ENCODE measurements around the gene EIF4H. TPM values are rescaled to one million over a fixed set of nuclear protein-coding genes. Genes with fewer than 3 reads are reported as not detected.
"Not testable (repeated sequence)": the region's sequence is repeated elsewhere in the genome, so short reads cannot be mapped to it uniquely, and the experiment has no call there.

EIF4H gene
- total RNA-seq, 1 experiment from 2014 or later: 318 TPM

- no peaks in the 10 kb centered on the region for H3K4me1 ChIP-seq (ENCODE audit: control insufficient read depth, insufficient read depth, low read length)
- no peaks in the 10 kb centered on the region for H3K9me3 ChIP-seq (ENCODE audit: control insufficient read depth, insufficient read depth, low read depth, low read length)
- no peaks in the 10 kb centered on the region for H3K27me3 ChIP-seq (ENCODE audit: control insufficient read depth, insufficient read depth, low read length)
- no peak overlapping the region for H3K27ac ChIP-seq (ENCODE audit: low read length)
- no peaks in the 10 kb centered on the region for H3K36me3 ChIP-seq (ENCODE audit: control insufficient read depth, insufficient read depth, low read length)
- intact Hi-C loops (cut with micrococcal nuclease; ENCODE audit: unreplicated experiment): loop anchor here (10.0 kb wide), 1 partner anchor 138 kb away; no protein-coding TSS in a partner anchor
- no peak for DNase-seq (ENCODE audit: low read depth, low spot score)
- in situ Hi-C loops (cut with HindIII; ENCODE audit: low pct_unique_long_range_greater_than_20kb, low sequenced_read_pairs): no loop called here
- no peak overlapping the region for H3K4me3 ChIP-seq (ENCODE audit: low read depth in 2 of 2, low read length in 2 of 2)
- peak; percentile 42; the same call in 1 of the 2 replicates for ATAC-seq
- TF ChIP-seq TCF7L2 (IDR thresholded peaks at IDR 0.05; ENCODE audit: low read depth, low read length) (no peak), SIN3A (IDR thresholded peaks at IDR 0.05; ENCODE audit: borderline replicate concordance, insufficient read depth, low read depth, low read length) (no peak), CTCF (IDR thresholded peaks at IDR 0.05) (peak; percentile 79)
- no TSS peak for BruUV-seq (replicated peaks)
- ChIA-PET CTCF (interaction anchor here (0.5 to 1.1 kb wide), 7 partner anchors 10 to 371 kb away, joined by 3 to 20 read pairs (median 5); no protein-coding TSS in a partner anchor), POLR2A (interaction anchor here (0.7 kb wide), 1 partner anchor 15 kb away, joined by 4 read pairs; no protein-coding TSS in a partner anchor)
These were observed 28.8 kb downstream of the EIF4H start for GRCh38 chr7:74202841-74203556.

GRCh38 chr7:74203956-74204618, 29.9 kb downstream of the EIF4H start:
- no peak overlapping the region for H3K4me3 ChIP-seq (ENCODE audit: low read depth in 2 of 2, low read length in 2 of 2)
- ATAC-seq: no peak
- H3K9me3 ChIP-seq (ENCODE audit: control insufficient read depth, insufficient read depth, low read depth, low read length): no peaks in the 10 kb centered on the region
- no peak for DNase-seq (ENCODE audit: low read depth, low spot score)
- TF ChIP-seq CTCF (IDR thresholded peaks at IDR 0.05): no peak
- no peak for TF ChIP-seq REST (IDR thresholded peaks at IDR 0.05; ENCODE audit: insufficient read depth in 1 of 2, low read depth in 2 of 2, low read length in 1 of 2)
- TF ChIP-seq SIN3A (IDR thresholded peaks at IDR 0.05; ENCODE audit: borderline replicate concordance, insufficient read depth, low read depth, low read length): no peak
- TF ChIP-seq TCF7L2 (IDR thresholded peaks at IDR 0.05; ENCODE audit: low read depth, low read length): no peak
- TF ChIP-seq POLR2AphosphoS5 (IDR thresholded peaks at IDR 0.05; ENCODE audit: low read depth, low read length): no peak
- CTCF ChIA-PET: interaction anchor here (0.7 kb wide), 1 partner anchor 152 kb away, joined by 3 read pairs; no protein-coding TSS in a partner anchor
- H3K4me1 ChIP-seq (ENCODE audit: control insufficient read depth, insufficient read depth, low read length): no peaks in the 10 kb centered on the region
- intact Hi-C loops (cut with micrococcal nuclease; ENCODE audit: unreplicated experiment) (loop anchor here (10.0 kb wide), 1 partner anchor 139 kb away; no protein-coding TSS in a partner anchor), in situ Hi-C loops (cut with HindIII; ENCODE audit: low pct_unique_long_range_greater_than_20kb, low sequenced_read_pairs) (no loop called here)
- no peak overlapping the region for H3K27ac ChIP-seq (ENCODE audit: low read length)
- no peaks in the 10 kb centered on the region for H3K27me3 ChIP-seq (ENCODE audit: control insufficient read depth, insufficient read depth, low read length)
- no peaks in the 10 kb centered on the region for H3K36me3 ChIP-seq (ENCODE audit: control insufficient read depth, insufficient read depth, low read length)
- BruUV-seq (replicated peaks): no TSS peak
- POLR2A ChIA-PET: interaction anchor here (0.7 kb wide), 1 partner anchor 178 kb away, joined by 4 read pairs; no protein-coding TSS in a partner anchor

GRCh38 chr7:74206052-74206451, 31.9 kb downstream of the EIF4H start:
- in situ Hi-C loops (cut with HindIII; ENCODE audit: low pct_unique_long_range_greater_than_20kb, low sequenced_read_pairs); BruUV-seq (replicated peaks); H3K9me3 ChIP-seq (ENCODE audit: control insufficient read depth, insufficient read depth, low read depth, low read length); DNase-seq (ENCODE audit: low read depth, low spot score); H3K36me3 ChIP-seq (ENCODE audit: control insufficient read depth, insufficient read depth, low read length); H3K4me3 ChIP-seq (ENCODE audit: low read depth in 2 of 2, low read length in 2 of 2); H3K27me3 ChIP-seq (ENCODE audit: control insufficient read depth, insufficient read depth, low read length); H3K27ac ChIP-seq (ENCODE audit: low read length); ATAC-seq: not testable (repeated sequence)
- CTCF ChIA-PET: interaction anchor here (0.5 to 1.9 kb wide), 12 partner anchors 8 to 384 kb away, joined by 3 to 52 read pairs (median 4); no protein-coding TSS in a partner anchor
- intact Hi-C loops (cut with micrococcal nuclease; ENCODE audit: unreplicated experiment): loop anchor here (2.0 to 10.0 kb wide), 2 partner anchors 141 to 195 kb away; no protein-coding TSS in a partner anchor
- POLR2A ChIA-PET: interaction anchor here (0.5 to 0.9 kb wide), 3 partner anchors 39 to 415 kb away, joined by 3 to 9 read pairs (median 8); no protein-coding TSS in a partner anchor
- peaks cover 12% of the 10 kb centered on the region; the same call in 1 of the 2 replicates for H3K4me1 ChIP-seq (ENCODE audit: control insufficient read depth, insufficient read depth, low read length)

All from Panc1 (cell line).